ENCODE measurements around the gene RXYLT1.
"Not testable (repeated sequence)": the region's sequence is repeated elsewhere in the genome, so short reads cannot be mapped to it uniquely, and the experiment has no call there.

Gene RXYLT1

DNA sequence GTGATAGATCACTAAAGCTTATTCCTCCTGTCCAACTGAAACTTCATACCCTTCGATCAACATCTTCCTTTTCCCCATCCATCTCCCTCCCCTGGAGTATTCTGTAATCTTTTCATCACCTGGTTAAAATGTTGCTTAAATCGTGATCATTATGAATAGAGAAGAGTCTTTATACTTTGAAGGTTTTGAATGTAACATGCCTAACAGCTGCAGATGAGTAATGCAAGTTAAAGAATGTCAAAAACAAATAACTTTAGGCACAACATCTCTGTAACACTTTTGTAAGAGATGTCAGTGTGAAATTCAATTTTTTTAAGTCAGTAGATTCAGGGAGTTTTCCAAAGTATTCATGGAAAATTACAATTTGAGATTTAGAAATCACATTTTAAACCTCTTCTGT, 25.0 kb downstream of the RXYLT1 start:
- no peak for DNase-seq

- no peak for DNase-seq
Measured at GRCh38 chr12:63805704-63806672, 26.3 kb downstream of the RXYLT1 start.

GRCh38 chr12:63808631-63809030, 28.9 kb downstream of the RXYLT1 start:
- DNase-seq: no peak

GRCh38 chr12:63809566-63809965, 29.9 kb downstream of the RXYLT1 start:
- no peak for DNase-seq

- no peak for DNase-seq
Measured at GRCh38 chr12:63811334-63811733, 31.6 kb downstream of the RXYLT1 start.

DNA sequence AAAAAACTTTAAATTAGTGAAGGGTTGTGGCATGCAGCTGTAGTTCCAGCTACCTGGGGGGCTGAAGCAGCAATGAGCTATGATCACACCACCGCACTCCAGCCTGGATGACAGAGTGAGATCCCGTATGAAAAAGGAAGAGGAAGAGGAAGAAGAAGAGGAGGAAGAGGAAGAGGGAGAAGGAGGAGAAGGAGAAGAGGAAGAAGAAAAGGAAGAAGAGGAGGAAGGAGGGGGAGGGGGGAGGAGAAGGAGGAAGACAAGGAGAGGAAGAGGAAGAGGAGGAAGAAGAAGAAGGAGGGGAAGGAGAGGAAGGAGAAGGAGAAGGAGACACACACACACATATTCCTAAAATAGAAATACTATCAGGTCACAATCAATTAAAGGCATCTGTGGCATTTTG, 32.0 kb downstream of the RXYLT1 start:
- no peak for DNase-seq

DNA sequence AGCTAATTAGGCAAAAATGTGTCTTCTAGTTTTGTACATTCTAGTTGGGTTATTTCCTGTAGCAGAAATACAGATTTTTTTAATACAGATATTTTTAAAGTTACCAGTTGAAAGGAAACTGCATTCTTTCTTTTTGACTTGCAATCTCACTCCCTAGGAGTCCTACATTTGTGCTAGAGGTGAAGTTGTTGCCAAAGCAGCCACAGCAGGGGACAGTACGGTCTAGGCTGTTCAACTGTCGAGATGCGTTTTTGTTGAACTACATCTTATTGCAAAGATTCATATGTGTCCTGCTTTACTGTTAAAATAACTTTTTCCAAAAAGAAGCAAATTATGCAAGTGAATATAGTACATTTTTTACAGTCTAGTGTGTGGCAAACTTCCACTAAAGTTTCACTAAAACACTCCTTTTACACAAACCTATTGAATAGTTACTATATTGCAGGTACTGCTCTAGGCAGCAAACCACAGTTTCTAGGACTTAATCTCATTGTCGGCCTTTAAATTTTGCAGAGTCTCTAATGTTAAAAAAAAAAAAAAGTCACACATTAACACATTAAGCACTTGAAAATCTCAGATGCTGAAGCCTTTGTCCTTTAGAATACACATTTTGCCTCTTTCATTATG, 34.5 kb downstream of the RXYLT1 start:
- no peak for DNase-seq

DNA sequence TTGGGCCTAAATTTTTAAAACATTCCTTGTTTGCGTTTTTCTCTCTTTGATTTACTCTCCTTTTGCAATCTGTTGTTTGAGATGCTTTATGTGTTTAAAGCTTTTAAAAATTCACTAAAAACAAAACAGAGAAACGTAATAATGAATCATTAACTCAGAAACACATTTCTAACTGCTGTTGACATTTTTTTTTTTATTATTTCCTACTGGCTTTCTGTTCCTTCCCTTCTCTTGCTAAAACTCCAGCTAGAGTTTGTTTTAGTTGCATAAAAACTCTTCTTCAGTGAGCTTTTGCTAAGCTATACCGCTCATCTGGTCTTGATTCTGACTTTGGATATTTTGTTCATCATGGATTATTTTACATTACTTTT, 35.8 kb downstream of the RXYLT1 start:
- no peak for DNase-seq

DNA sequence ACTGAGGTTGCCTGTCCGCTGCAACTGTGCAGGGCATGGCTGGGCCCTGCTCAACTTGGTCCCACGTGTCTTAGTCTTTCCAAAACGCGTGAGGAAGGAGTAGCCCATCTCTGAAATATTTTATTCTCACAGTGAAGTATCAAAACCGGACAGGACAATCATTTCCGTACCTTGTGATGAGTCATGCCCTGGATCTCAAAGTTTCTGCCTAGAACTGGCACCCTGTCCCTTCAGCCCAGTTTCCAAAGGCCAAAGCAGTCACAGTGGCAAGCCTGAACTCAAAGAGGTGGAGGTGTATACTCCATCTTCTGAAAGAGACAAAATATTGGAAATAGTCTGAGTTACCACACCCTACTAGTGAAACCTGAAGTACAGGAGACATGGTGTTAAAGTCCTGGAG, 36.3 kb downstream of the RXYLT1 start:
- DNase-seq: no peak

GRCh38 chr12:63820427-63820826, 40.7 kb downstream of the RXYLT1 start:
- no peak for DNase-seq

- DNase-seq: no peak
Measured at GRCh38 chr12:63821781-63822251, 42.1 kb downstream of the RXYLT1 start.

DNA sequence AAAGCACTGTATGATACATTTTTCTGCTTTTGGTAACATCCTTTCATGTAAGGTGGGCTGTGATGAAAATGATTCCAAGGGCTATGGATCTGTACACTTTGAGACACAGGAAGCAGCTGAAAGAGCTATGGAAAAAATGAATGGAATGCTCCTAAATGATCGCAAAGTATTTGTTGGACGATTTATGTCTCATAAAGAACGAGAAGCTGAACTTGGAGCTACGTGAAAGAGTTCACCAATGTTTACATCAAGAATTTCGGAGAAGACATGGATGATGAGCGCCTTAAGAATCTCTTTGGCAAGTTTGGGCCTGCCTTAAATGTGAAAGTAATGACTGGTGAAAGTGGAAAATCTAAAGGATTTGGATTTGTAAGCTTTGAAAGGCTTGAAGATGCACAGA, 42.6 kb downstream of the RXYLT1 start:
- no peak for DNase-seq

DNA sequence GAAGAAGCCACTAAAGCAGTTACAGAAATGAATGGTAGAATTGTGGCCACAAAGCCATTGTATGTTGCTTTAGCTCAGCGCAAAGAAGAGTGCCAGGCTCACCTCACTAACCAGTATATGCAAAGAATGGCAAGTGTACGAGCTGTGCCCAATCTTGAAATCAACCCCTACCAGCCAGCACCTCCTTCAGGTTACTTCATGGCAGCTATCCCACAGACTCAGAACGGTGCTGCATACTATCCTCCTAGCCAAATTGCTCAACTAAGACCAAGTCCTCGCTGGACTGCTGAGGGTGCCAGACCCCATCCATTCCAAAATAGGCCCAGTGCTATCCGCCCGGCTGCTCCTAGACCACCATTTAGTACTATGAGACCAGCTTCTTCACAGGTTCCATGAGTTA, 43.3 kb downstream of the RXYLT1 start:
- no peak for DNase-seq

- peak; percentile 62 to 71 for DNase-seq
Measured at GRCh38 chr12:63826006-63826585, 46.4 kb downstream of the RXYLT1 start.

GRCh38 chr12:63828867-63829266, 49.2 kb downstream of the RXYLT1 start:
- DNase-seq: no peak

DNA sequence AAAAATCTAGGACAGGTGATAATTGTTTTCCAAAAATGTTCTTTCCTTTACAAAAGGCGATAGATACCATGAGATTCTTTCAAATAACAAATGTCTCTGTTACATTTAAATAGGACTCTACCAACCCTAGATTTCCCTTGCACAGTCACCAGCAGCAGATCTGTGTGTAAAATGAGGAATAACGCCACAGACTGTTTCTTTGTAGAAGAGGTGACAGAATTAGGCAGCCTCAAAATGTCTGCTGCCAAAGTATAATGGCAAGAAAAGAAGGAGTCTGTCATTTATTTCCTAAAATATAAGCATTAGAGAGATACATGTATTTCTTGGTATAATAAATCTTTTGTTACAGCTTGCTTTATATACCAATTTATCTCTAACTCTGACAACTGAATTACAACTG, 56.3 kb downstream of the RXYLT1 start:
- DNase-seq: no peak

- DNase-seq: no peak
Measured at GRCh38 chr12:63836936-63837335, 57.2 kb downstream of the RXYLT1 start.

GRCh38 chr12:63838411-63838810, 58.7 kb downstream of the RXYLT1 start:
- DNase-seq: no peak

- no peak for DNase-seq
Measured at GRCh38 chr12:63841011-63841410, 61.3 kb downstream of the RXYLT1 start.

DNA sequence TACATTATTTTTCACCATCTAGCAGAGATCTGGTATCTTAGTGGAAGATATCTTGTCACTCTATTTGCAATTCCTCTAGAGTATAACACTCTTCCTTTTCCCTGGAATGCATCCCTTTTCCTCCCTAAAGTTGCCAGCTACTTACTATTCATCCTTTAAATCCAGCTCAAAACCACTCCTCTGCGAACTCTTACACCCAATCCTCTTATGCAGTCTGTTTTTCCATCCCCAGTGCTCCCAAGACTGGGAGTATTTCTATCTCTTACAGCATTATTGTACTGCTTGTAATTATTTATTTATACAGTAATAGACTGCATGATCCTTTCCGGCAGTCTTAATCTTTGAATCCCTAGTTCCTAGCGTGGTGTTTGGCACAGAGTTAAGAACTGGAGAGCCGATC, 61.9 kb downstream of the RXYLT1 start:
- no peak for DNase-seq

- not testable (repeated sequence) for DNase-seq
Measured at GRCh38 chr12:63842750-63843149, 63.0 kb downstream of the RXYLT1 start.

GRCh38 chr12:63843254-63843720, 63.6 kb downstream of the RXYLT1 start:
- DNase-seq: no peak

GRCh38 chr12:63843721-63844390, 64.1 kb downstream of the RXYLT1 start:
- DNase-seq: peak; percentile 86 to 92
